A549 (cell line): Measurements from ENCODE around the gene STOX2. TPM values are rescaled to one million over a fixed set of nuclear protein-coding genes. Genes with fewer than 3 reads are reported as not detected.

Experiments used
- ATAC-seq, 2 experiments: fragments of 200-7000 bp in 1 of 2; fragments of >200 bp in 1 of 2; cut with Nextera tagmentation in 1 of 2; cut with Tn5 transposase in 1 of 2; 3 replicates each; pipeline versions ENCODE4 v1.8.0 to v1.9.1; 2018 to 2020; ENCODE audit warnings: mild to moderate bottlenecking in 1 of 2, moderate library complexity in 1 of 2
- CTCF ChIA-PET: fragments of 300-600 bp; sonication (Branson Sonifier 250); formaldehyde crosslinking; extraction: SDS; loops from one replicate; lab custom pipeline; 2021; ENCODE audit warnings: antibody characterized with exemption, inconsistent platforms; lab: Yijun Ruan, JAX
- POLR2A ChIA-PET: fragments of 350-600 bp; formaldehyde crosslinking; extraction: SDS; loops from one replicate; lab custom pipeline; 2021; ENCODE audit warnings: antibody characterized with exemption, inconsistent platforms; lab: Yijun Ruan, JAX
- DNase-seq, 2 experiments: peaks; one replicate each; pipeline versions ENCODE4 v3.0.0 to v3.0.0-alpha.2; 2011 to 2016; ENCODE audit warnings: low read depth in 1 of 2, low spot score in 1 of 2
- FAIRE-seq: peaks from 2 replicates; lab custom pipeline; 2011; peaks lifted over from hg19 to GRCh38; lab: Jason Lieb, UNC
- H3K27ac ChIP-seq, 2 experiments: fragments of >200 bp; sonication (Bioruptor Twin); formaldehyde crosslinking; 3 replicates each; pipeline ENCODE4 v1.5.1; 2016 to 2017
- H3K4me1 ChIP-seq: fragments of >200 bp; sonication (Bioruptor Twin); formaldehyde crosslinking; 3 replicates; pipeline ENCODE4 v1.6.1; 2016
- H3K4me2 ChIP-seq: fragments of >200 bp; sonication (Bioruptor Twin); formaldehyde crosslinking; 3 replicates; pipeline ENCODE4 v1.6.1; 2016
- H3K4me3 ChIP-seq: fragments of >200 bp; sonication (Bioruptor Twin); formaldehyde crosslinking; 3 replicates; pipeline ENCODE4 v1.5.1; 2016
- H3K9me3 ChIP-seq: fragments of >200 bp; sonication (Bioruptor Twin); formaldehyde crosslinking; 3 replicates; pipeline ENCODE4 v1.6.1; 2016
- ATOH8 ChIP-seq: fragments of 250-450 bp; sonication (Bioruptor Pico); IDR thresholded peaks from 2 replicates; pipeline ENCODE4 v1.5.0; 2020; ENCODE audit warnings: low read depth, mild to moderate bottlenecking, moderate library complexity
- BCL3 ChIP-seq: fragments of >200 bp; sonication (Bioruptor Twin); formaldehyde crosslinking; IDR thresholded peaks from 3 replicates; pipeline ENCODE4 v1.6.1; 2016
- CBX2 ChIP-seq: fragments of 200-600 bp; sonication (generic); IDR thresholded peaks from 2 replicates; pipeline ENCODE4 v1.6.1; 2016; ENCODE audit warnings: low read depth, mild to moderate bottlenecking, borderline replicate concordance
- CEBPB ChIP-seq, 2 experiments: fragments of >200 bp in 1 of 2; sonication (Bioruptor Twin) in 1 of 2; formaldehyde crosslinking in 1 of 2; IDR thresholded peaks; 2 replicates each; pipeline ENCODE4 v1.6.1; 2012 to 2016
- CHD2 ChIP-seq: fragments of 150-350 bp; IDR thresholded peaks from 2 replicates; pipeline ENCODE4 v1.6.1; 2014; ENCODE audit warnings: low read length; ENCODE audit not compliant: partially characterized antibody
- HDAC2 ChIP-seq: fragments of 200-600 bp; sonication (generic); IDR thresholded peaks from 2 replicates; pipeline ENCODE4 v1.6.1; 2016
- HES2 ChIP-seq: fragments of >200 bp; sonication (Bioruptor Twin); formaldehyde crosslinking; IDR thresholded peaks from 2 replicates; pipeline ENCODE4 v1.6.1; 2016
- KDM5A ChIP-seq: fragments of 200-600 bp; sonication (generic); IDR thresholded peaks from 2 replicates; pipeline ENCODE4 v1.6.1; 2016; ENCODE audit warnings: antibody characterized with exemption, mild to moderate bottlenecking
- MAFK ChIP-seq: fragments of 450-650 bp; IDR thresholded peaks from 2 replicates; pipeline ENCODE4 v1.6.1; 2014; ENCODE audit not compliant: partially characterized antibody
- MAZ ChIP-seq: fragments of 150-350 bp; IDR thresholded peaks from 2 replicates; pipeline ENCODE4 v1.6.1; 2014; ENCODE audit warnings: antibody characterized with exemption, low read depth, low read length, borderline replicate concordance
- NR3C1 ChIP-seq: fragments of >200 bp; sonication (Bioruptor Twin); formaldehyde crosslinking; IDR thresholded peaks from 3 replicates; pipeline ENCODE4 v1.6.1; 2017
- REST ChIP-seq: fragments of 200-600 bp; sonication (generic); IDR thresholded peaks from 2 replicates; pipeline ENCODE4 v1.6.1; 2016; ENCODE audit warnings: antibody characterized with exemption, mild to moderate bottlenecking, moderate library complexity
- RFX5 ChIP-seq: fragments of 450-650 bp; IDR thresholded peaks from 2 replicates; pipeline ENCODE4 v1.7.1; 2014; ENCODE audit warnings: antibody characterized with exemption, mild to moderate bottlenecking, moderate library complexity
- TP53 ChIP-seq: fragments of 250-450 bp; sonication (Bioruptor Pico); IDR thresholded peaks from 2 replicates; pipeline ENCODE4 v1.5.0; 2021; ENCODE audit warnings: mild to moderate bottlenecking, moderate library complexity
- USF2 ChIP-seq: fragments of 450-650 bp; IDR thresholded peaks from 2 replicates; pipeline ENCODE4 v1.6.1; 2014; ENCODE audit warnings: antibody characterized with exemption
- ZC3H11A ChIP-seq: fragments of 450-650 bp; IDR thresholded peaks from 2 replicates; pipeline ENCODE4 v1.6.1; 2014; ENCODE audit warnings: antibody characterized with exemption, mild to moderate bottlenecking
- ZFP36 ChIP-seq: fragments of 450-650 bp; IDR thresholded peaks from 2 replicates; pipeline ENCODE4 v1.6.1; 2014; ENCODE audit warnings: borderline replicate concordance; ENCODE audit not compliant: partially characterized antibody
- WGBS: methylation state at CpG from one replicate; pipeline ENCODE4 v1.1.6; 2017; ENCODE audit errors: missing lambda C conversion rate; 5-methylcytosine and 5-hydroxymethylcytosine counted together
- polyA plus RNA-seq, 4 experiments: library from polyadenylated mRNA; depleted of rRNA in 3 of 4; stranded (reverse); fragments of >200 nt; fragmentation: RNase III in 1 of 4; extraction: RNeasy Plus Mini Kit Qiagen cat#74134 plus additional on column Dnase treatment in 1 of 4; gene quantifications; 2 replicates in 3 of 4; 3 replicates in 1 of 4; pipeline ENCODE4 v1.2.3, GENCODE V29; 2011 to 2017

The STOX2 gene
- polyA plus RNA-seq, 2 of the 4 experiments (the other 2 are of a cell fraction) = 2.7 to 5.2 TPM

- no peak for TF ChIP-seq REST
- TF ChIP-seq ATOH8 (CRISPR knock-in tag) = no peak
- no peak for TF ChIP-seq NR3C1
- no peak for TF ChIP-seq ZC3H11A
- no peak for TF ChIP-seq HDAC2
- no peak for TF ChIP-seq CHD2
- no peak for TF ChIP-seq MAZ
- TF ChIP-seq CEBPB (IDR thresholded peaks at IDR 0.05) = no peak
- TF ChIP-seq, all 56 proteins: peak for 0
Measured at GRCh38 chr4:183985786-183986185, 80.7 kb downstream of the STOX2 start (continued).

GRCh38 chr4:183986291-183986970 lies 81.3 kb downstream of the STOX2 start:
- WGBS = 95% methylated on average over 17 of the region's 18 CpGs
- ATAC-seq (no peak), FAIRE-seq (no peak), DNase-seq (no peak)
- Histone ChIP-seq H3K4me3 (no peak overlapping the region), H3K4me2 (no peak overlapping the region), H3K27ac (peak overlapping the region; percentile 88 to 91; a peak in 5 of 6 replicates), H3K9me3 (no peaks in the 10 kb centered on the region), H3K4me1 (peaks cover 22% of the 10 kb centered on the region)
- ChIA-PET CTCF (no interaction called here), POLR2A (no interaction called here)
- TF ChIP-seq CBX2 (no peak), ZFP36 (no peak), BCL3 (no peak), USF2 (no peak), TP53 (CRISPR knock-in tag) (no peak), MAFK (no peak), KDM5A (no peak), RFX5 (no peak), HES2 (no peak)
